GM12878 (cell line): ENCODE data around the gene PTPN14. TPM values are rescaled to one million over a fixed set of nuclear protein-coding genes. Genes with fewer than 3 reads are reported as not detected.
A peak's percentile ranks its signal among the peaks of the same experiment; 100 is the strongest.

Experiments
- ATAC-seq: fragments of 200-7000 bp; cut with Tn5 transposase; 3 replicates; pipeline ENCODE4 v1.9.1; 2020; ENCODE audit warnings: mild to moderate bottlenecking, moderate library complexity
- BruUV-seq: library from RNA; stranded (reverse); fragments of 400-500 nt; replicated peaks from 2 replicates; lab custom pipeline; 2021; lab: Mats Ljungman, UMichigan
- CTCF ChIA-PET: fragments of 300-600 bp; sonication (Branson Sonifier 250); formaldehyde crosslinking; extraction: SDS; loops from one replicate; lab custom pipeline; 2021; ENCODE audit warnings: inconsistent platforms; lab: Yijun Ruan, JAX
- POLR2A ChIA-PET: fragments of 350-600 bp; formaldehyde crosslinking; extraction: SDS; loops from one replicate; lab custom pipeline; 2021; ENCODE audit warnings: inconsistent platforms; lab: Charles Lee
- RAD21 ChIA-PET: fragments of 300-600 bp; sonication (Branson Sonifier 250); formaldehyde crosslinking; loops from one replicate; lab custom pipeline; 2023; ENCODE audit warnings: antibody characterized with exemption; ENCODE audit not compliant: unreplicated experiment; lab: Charles Lee
- SMC1A ChIA-PET: fragments of 300-600 bp; sonication (Branson Sonifier 250); formaldehyde crosslinking; loops from one replicate; lab custom pipeline; 2023; ENCODE audit not compliant: unreplicated experiment, uncharacterized antibody; lab: Charles Lee
- DNase-seq: peaks from one replicate; pipeline ENCODE4 v3.0.0-alpha.2; 2011; ENCODE audit warnings: low read depth, low spot score
- FAIRE-seq: peaks from 3 replicates; lab custom pipeline; 2011; peaks lifted over from hg19 to GRCh38; lab: Jason Lieb, UNC
- H2AFZ ChIP-seq: 2 replicates; pipeline ENCODE4 v1.6.0; 2011; ENCODE audit warnings: low read depth, low read length, control low read depth; ENCODE audit not compliant: control insufficient read depth
- H3K27ac ChIP-seq: 2 replicates; pipeline ENCODE4 v1.5.1; 2011; ENCODE audit warnings: control low read depth; ENCODE audit not compliant: control insufficient read depth, insufficient read depth
- H3K27me3 ChIP-seq, 2 experiments: replicated peaks in 1 of 2; 2 replicates each; pipeline versions ENCODE4 v1.6.0 to v1.6.1; 2011; ENCODE audit warnings: low read length in 1 of 2; ENCODE audit not compliant: control insufficient read depth in 2 of 2, insufficient read depth in 2 of 2
- H3K36me3 ChIP-seq, 2 experiments: 2 replicates each; pipeline ENCODE4 v1.5.1; 2011; ENCODE audit warnings: low read length in 1 of 2; ENCODE audit not compliant: control insufficient read depth in 2 of 2, insufficient read depth in 2 of 2
- H3K4me1 ChIP-seq: 2 replicates; pipeline ENCODE4 v1.6.1; 2011; ENCODE audit warnings: mild to moderate bottlenecking, low read length, moderate library complexity, mixed read lengths; ENCODE audit not compliant: control insufficient read depth, insufficient read depth
- H3K4me2 ChIP-seq: 2 replicates; pipeline ENCODE4 v1.6.0; 2011; ENCODE audit warnings: control low read depth; ENCODE audit not compliant: control insufficient read depth, insufficient read depth
- H3K4me3 ChIP-seq: fragments of 200-600 bp; sonication (generic); 2 replicates; pipeline ENCODE4 v1.5.1; 2016
- H3K79me2 ChIP-seq: 2 replicates; pipeline ENCODE4 v1.6.0; 2011; ENCODE audit warnings: low read length; ENCODE audit not compliant: control insufficient read depth, insufficient read depth
- H3K9ac ChIP-seq: 2 replicates; pipeline ENCODE4 v1.8.0; 2011; ENCODE audit warnings: low read length, control low read depth, mixed read lengths; ENCODE audit not compliant: control insufficient read depth, insufficient read depth
- H3K9me3 ChIP-seq: replicated peaks from 3 replicates; pipeline ENCODE4 v1.5.1; 2011; ENCODE audit warnings: mild to moderate bottlenecking, low read length; ENCODE audit not compliant: control insufficient read depth, insufficient read depth
- H4K20me1 ChIP-seq: 2 replicates; pipeline ENCODE4 v1.6.0; 2011; ENCODE audit not compliant: control insufficient read depth, insufficient read depth
- IKZF1 ChIP-seq: fragments of 450-650 bp; conservative IDR thresholded peaks from 2 replicates; pipeline ENCODE4 v1.6.1; 2017; ENCODE audit warnings: antibody characterized with exemption, mild to moderate bottlenecking
- NR2C1 ChIP-seq: fragments of 450-650 bp; IDR thresholded peaks from 2 replicates; pipeline ENCODE4 v1.6.1; 2017; ENCODE audit warnings: antibody characterized with exemption, mild to moderate bottlenecking, moderate library complexity
- WGBS: methylation state at CpG from one replicate; pipeline ENCODE4 v1.1.6; 2016; ENCODE audit warnings: low lambda C conversion rate; ENCODE audit not compliant: insufficient replicate concordance, insufficient coverage; ENCODE audit errors: missing lambda C conversion rate; 5-methylcytosine and 5-hydroxymethylcytosine counted together
- in situ Hi-C: fragments of 300-500 bp; cut with MboI; formaldehyde crosslinking; loops from 9 replicates; pipeline ENCODE4 v1.14.3; 2018; ENCODE audit warnings: mixed read lengths
- intact Hi-C: fragments of 100-400 bp; cut with micrococcal nuclease; formaldehyde crosslinking; loops from one replicate; pipeline ENCODE4 v1.14.2; 2022; ENCODE audit not compliant: unreplicated experiment
- polyA plus RNA-seq, 11 experiments: library from polyadenylated mRNA; depleted of rRNA in 4 of 11; unstranded in 6 of 11; stranded (reverse) in 5 of 11; fragments of >200 nt; fragmentation: Nextera tagmentation in 4 of 11; fragmentation: Illumina TruSeq in 1 of 11; extraction: Ambion mirVana in 4 of 11; extraction: Trizol in 1 of 11; gene quantifications; 1 replicate in 1 of 11; 2 replicates in 10 of 11; pipeline versions ENCODE4 v1.2.1 to v1.2.3, GENCODE V29; 2011 to 2016; ENCODE audit warnings: inconsistent platforms in 2 of 11, missing spikeins in 2 of 11, low read depth in 1 of 11
- total RNA-seq, 4 experiments: library from RNA; depleted of rRNA in 3 of 4; stranded (reverse); fragments of >200 nt in 3 of 4; fragmentation: Illumina TruSeq in 1 of 4; extraction: Trizol in 1 of 4; gene quantifications; 2 replicates each; pipeline versions ENCODE4 v1.2.1 to v1.2.3, GENCODE V29; 2013 to 2021
- TF ChIP-seq, protein P1 (sequence below): IDR thresholded peaks from 2 replicates; pipeline ENCODE4 v1.6.1; 2011; ENCODE audit warnings: low read depth, low read length, improper control_type of control experiment, borderline replicate concordance

Gene PTPN14
- total and polyA plus RNA-seq, 10 of the 15 experiments (the other 5 are each of a cell fraction or from before 2014, with no cell fraction given), result 0.05 to 5.1 (median 0.44) TPM

- POLR2A ChIA-PET, result interaction anchor here (0.5 to 1.1 kb wide), 2 partner anchors 30 to 110 kb away, joined by 3 to 4 read pairs; no protein-coding TSS in a partner anchor
- H3K27me3 ChIP-seq, result no peaks in the 10 kb centered on the region
- FAIRE-seq, result no peak
- no peak overlapping the region for H3K4me2 ChIP-seq
- 58% methylated on average over 3 of the region's 3 CpGs for WGBS
- RAD21 ChIA-PET, result interaction anchor here (0.7 to 2.8 kb wide), 4 partner anchors 13 to 143 kb away, joined by 3 to 21 read pairs (median 8); no protein-coding TSS in a partner anchor
- no peaks in the 10 kb centered on the region for H4K20me1 ChIP-seq
- intact Hi-C loops, result no loop called here
- no peak overlapping the region for H3K4me3 ChIP-seq
- CTCF ChIA-PET, result interaction anchor here (0.8 to 2.2 kb wide), 3 partner anchors 14 to 109 kb away, joined by 3 to 5 read pairs (median 3); no protein-coding TSS in a partner anchor
- TF ChIP-seq NR2C1, result no peak
- TF ChIP-seq, protein P1, sequence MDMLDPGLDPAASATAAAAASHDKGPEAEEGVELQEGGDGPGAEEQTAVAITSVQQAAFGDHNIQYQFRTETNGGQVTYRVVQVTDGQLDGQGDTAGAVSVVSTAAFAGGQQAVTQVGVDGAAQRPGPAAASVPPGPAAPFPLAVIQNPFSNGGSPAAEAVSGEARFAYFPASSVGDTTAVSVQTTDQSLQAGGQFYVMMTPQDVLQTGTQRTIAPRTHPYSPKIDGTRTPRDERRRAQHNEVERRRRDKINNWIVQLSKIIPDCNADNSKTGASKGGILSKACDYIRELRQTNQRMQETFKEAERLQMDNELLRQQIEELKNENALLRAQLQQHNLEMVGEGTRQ, result no peak
- TF ChIP-seq IKZF1, result peak; percentile 44
- H3K27ac ChIP-seq, result no peak overlapping the region
- no TSS peak for BruUV-seq
- no peak overlapping the region for H2AFZ ChIP-seq
- SMC1A ChIA-PET, result interaction anchor here (0.9 to 4.4 kb wide), 12 partner anchors 11 to 139 kb away, joined by 3 to 37 read pairs (median 5); no protein-coding TSS in a partner anchor
- in situ Hi-C loops, result no loop called here
- no peaks in the 10 kb centered on the region for H3K9me3 ChIP-seq
- DNase-seq, result no peak
- H3K36me3 ChIP-seq, result no peaks in the 10 kb centered on the region
- H3K4me1 ChIP-seq, result peaks cover 12% of the 10 kb centered on the region
- no peaks in the 10 kb centered on the region for H3K79me2 ChIP-seq
- H3K9ac ChIP-seq, result no peak overlapping the region
- ATAC-seq, result no peak
These were observed 110.3 kb downstream of the PTPN14 start for GRCh38 chr1:214441119-214441518.
